ENCODE data around the gene ALKBH4.

- TF ChIP-seq, protein P1, sequence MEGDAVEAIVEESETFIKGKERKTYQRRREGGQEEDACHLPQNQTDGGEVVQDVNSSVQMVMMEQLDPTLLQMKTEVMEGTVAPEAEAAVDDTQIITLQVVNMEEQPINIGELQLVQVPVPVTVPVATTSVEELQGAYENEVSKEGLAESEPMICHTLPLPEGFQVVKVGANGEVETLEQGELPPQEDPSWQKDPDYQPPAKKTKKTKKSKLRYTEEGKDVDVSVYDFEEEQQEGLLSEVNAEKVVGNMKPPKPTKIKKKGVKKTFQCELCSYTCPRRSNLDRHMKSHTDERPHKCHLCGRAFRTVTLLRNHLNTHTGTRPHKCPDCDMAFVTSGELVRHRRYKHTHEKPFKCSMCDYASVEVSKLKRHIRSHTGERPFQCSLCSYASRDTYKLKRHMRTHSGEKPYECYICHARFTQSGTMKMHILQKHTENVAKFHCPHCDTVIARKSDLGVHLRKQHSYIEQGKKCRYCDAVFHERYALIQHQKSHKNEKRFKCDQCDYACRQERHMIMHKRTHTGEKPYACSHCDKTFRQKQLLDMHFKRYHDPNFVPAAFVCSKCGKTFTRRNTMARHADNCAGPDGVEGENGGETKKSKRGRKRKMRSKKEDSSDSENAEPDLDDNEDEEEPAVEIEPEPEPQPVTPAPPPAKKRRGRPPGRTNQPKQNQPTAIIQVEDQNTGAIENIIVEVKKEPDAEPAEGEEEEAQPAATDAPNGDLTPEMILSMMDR (IDR thresholded peaks at IDR 0.05): no peak
- TF ChIP-seq POLR2A (IDR thresholded peaks at IDR 0.05): no peak
Measured at GRCh38 chr7:102418592-102418991, 46.1 kb downstream of the ALKBH4 start.
